Stimulated activated memory B cell treated with anti-CD40 and anti-IgM and Interleukin-4, amounts not matched to agents 10 μg/mL and 1 μg/mL and 100 μg/mL, for 72 hours (primary cell): Measurements from ENCODE around the gene RAD51D.
"Not testable (repeated sequence)": the region's sequence is repeated elsewhere in the genome, so short reads cannot be mapped to it uniquely, and the experiment has no call there.

Experiments used
- ATAC-seq: fragments of 150-1000 bp; cut with Tn5 transposase; 2 replicates; pipeline ENCODE4 v1.10.0; 2021
- H3K27ac Mint-ChIP-seq: one replicate; pipeline ENCODE4 v1.8.0; 2022; ENCODE audit warnings: mild to moderate bottlenecking, mixed read lengths
- H3K27me3 Mint-ChIP-seq: one replicate; pipeline ENCODE4 v1.8.0; 2022; ENCODE audit warnings: mixed read lengths
- H3K36me3 Mint-ChIP-seq: one replicate; pipeline ENCODE4 v1.8.0; 2022; ENCODE audit warnings: mixed read lengths
- H3K4me1 Mint-ChIP-seq: one replicate; pipeline ENCODE4 v1.8.0; 2022; ENCODE audit warnings: mixed read lengths
- H3K4me3 Mint-ChIP-seq: one replicate; pipeline ENCODE4 v1.8.0; 2022; ENCODE audit warnings: mild to moderate bottlenecking, moderate library complexity, mixed read lengths
- H3K9me3 Mint-ChIP-seq: one replicate; pipeline ENCODE4 v1.8.0; 2022; ENCODE audit warnings: mixed read lengths

The RAD51D gene

DNA sequence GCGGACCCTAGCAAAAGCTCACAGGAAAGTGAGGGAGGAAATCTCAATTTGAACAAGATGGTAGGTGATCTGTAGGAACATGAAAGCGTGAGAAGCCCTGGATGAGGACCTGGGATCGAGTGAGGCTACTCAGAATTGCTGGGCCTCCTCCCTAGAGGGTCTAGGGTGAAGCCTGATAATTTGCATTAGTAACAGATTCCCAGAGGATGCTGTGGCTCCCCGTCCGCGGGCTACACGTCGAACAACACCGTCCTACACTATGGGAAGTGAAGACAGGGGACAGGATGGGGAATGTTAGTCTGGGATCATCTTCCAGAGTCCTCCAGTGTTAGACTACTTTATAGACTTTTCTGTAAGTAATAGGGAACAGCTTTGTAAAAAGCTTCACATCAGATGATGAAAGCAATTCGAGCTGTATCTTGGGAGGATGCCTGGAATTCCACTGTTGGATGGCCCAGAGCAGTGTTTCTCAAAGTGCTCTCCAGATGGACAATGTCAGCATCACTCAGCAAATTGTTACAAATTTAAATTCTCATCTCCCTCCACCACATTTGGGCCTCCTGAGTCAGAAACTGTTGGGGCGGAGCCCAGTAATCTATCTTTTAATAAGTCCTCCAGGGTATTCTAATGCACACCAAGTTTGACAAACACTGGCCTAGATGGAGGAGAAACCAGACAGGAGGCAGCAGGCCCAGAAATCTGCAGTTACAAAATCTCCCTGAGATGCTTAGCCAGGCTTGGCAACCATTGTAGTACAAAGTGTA is 8.3 kb upstream of the RAD51D start:
- Mint-ChIP-seq H3K4me3 (no peak overlapping the region), H3K27me3 (no peaks in the 10 kb centered on the region), H3K9me3 (no peaks in the 10 kb centered on the region), H3K36me3 (peaks cover 16% of the 10 kb centered on the region), H3K4me1 (no peaks in the 10 kb centered on the region), H3K27ac (no peak overlapping the region)
- ATAC-seq, result no peak

DNA sequence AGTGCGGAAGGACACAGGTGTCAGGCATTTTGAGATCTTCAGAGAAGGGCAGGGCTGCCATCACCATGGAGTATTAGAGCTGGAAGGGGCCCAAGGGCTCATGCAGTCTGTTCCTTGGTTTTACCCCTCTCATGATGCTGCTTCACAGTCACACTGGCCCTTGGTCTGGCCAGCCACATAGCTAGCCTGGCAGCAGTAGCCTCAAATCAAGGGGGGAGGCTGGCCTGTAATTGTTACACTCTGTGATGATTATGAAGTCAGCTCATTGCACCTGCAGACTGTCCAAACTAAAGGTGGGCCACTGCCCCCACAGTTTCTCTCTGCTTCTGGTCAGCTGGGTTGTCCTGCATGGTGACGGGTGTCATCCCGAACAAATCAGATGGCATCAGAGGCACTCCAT is 1.7 kb upstream of the RAD51D start, which contains the start of gene FNDC8:
Gene FNDC8 (plus strand): TSS at position 301 of the 400 bp plus-strand sequence. CDS start 79 bp downstream, at position 380.
- Mint-ChIP-seq H3K9me3 (no peaks in the 10 kb centered on the region), H3K27me3 (no peaks in the 10 kb centered on the region), H3K36me3 (no peaks in the 10 kb centered on the region), H3K27ac (no peak within 1 kb of the TSS), H3K4me1 (peaks cover 26% of the 10 kb centered on the region), H3K4me3 (no peak within 1 kb of the TSS)
- no peak for ATAC-seq

DNA sequence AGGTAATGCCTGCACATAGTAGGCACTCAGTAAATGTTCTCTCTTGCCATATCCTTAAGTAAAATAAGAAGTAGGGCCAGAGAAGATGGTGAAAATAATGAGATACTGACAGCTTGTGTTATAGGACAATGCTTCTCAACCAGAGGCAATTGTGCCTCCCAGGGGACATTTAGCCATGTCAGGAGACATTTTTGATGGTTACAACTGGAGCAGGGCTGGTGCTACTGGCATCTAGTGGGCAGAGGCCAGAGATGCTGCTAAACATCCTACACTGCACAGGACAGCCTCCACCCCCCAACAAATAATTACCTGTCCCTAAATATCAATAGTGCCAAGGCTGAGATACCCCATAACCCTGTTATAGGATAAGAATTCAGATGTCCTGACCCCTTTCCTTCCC is 1.7 kb downstream of the RAD51D start:
- peaks cover 18% of the 10 kb centered on the region for H3K36me3 Mint-ChIP-seq
- H3K9me3 Mint-ChIP-seq, result no peaks in the 10 kb centered on the region
- H3K27me3 Mint-ChIP-seq, result no peaks in the 10 kb centered on the region
- peaks cover 37% of the 10 kb centered on the region for H3K4me1 Mint-ChIP-seq
- H3K4me3 Mint-ChIP-seq, result peak overlapping the region; percentile 97
- H3K27ac Mint-ChIP-seq, result peak overlapping the region; percentile 92
- ATAC-seq, result no peak

DNA sequence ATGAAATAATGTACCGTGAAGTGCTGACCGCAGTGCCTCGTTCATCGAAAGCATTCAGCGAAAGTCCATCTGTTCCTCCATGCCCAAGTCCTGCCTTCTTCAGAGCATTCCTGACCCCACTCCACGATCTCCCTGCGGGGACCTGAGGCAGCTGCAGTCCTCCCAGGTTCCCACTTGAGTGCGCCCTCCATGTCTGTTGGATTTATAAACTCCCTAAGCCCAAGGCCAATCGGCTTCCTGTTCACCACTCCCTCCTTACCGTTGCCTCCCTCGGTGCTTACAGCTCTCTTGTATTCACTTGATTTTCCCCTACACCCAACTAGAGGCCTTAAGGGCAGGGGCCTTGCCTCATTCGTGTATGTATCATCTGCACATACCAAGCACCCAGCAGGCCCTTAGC is 2.8 kb downstream of the RAD51D start:
- Mint-ChIP-seq H3K36me3 (peaks cover 22% of the 10 kb centered on the region), H3K4me1 (peaks cover 37% of the 10 kb centered on the region), H3K27me3 (no peaks in the 10 kb centered on the region), H3K9me3 (no peaks in the 10 kb centered on the region), H3K4me3 (no peak overlapping the region), H3K27ac (no peak overlapping the region)
- ATAC-seq, result no peak

- peaks cover 34% of the 10 kb centered on the region for H3K36me3 Mint-ChIP-seq
- not testable (repeated sequence) for H3K4me1 Mint-ChIP-seq, H3K4me3 Mint-ChIP-seq, ATAC-seq, H3K27ac Mint-ChIP-seq, H3K9me3 Mint-ChIP-seq, H3K27me3 Mint-ChIP-seq
Measured at GRCh38 chr17:35110791-35111190, 8.9 kb downstream of the RAD51D start.

DNA sequence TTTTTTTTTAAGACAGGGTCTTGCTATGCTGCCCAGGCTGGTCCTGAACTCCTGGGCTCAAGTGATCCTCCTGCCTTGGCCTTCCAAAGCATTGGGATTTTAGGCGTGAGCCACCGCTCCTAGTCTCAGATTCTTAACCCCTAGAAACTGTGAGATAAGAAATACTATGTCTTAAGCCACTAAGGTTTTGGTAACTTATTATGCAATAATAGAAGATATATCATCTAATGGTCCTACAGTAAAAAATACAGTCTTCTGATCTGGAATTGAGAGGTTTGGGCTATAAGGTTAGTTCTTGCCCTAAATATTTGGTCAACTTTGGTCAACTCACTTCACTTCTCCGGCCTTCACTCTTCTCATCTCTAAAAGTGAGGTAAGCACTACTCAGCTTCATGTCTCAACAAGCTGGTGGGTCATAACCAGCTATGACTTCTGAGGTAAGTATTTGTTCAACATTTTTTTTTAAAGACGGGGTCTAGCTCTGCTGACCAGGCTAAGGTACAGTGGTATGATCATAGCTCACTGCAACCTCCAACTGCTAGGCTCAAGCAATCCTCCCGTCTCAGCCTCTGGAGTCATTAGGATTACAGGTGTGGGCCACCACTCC is 14.7 kb downstream of the RAD51D start:
- Mint-ChIP-seq H3K27me3 (no peaks in the 10 kb centered on the region), H3K27ac (peak overlapping the region; percentile 42), H3K36me3 (peaks cover 67% of the 10 kb centered on the region)

DNA sequence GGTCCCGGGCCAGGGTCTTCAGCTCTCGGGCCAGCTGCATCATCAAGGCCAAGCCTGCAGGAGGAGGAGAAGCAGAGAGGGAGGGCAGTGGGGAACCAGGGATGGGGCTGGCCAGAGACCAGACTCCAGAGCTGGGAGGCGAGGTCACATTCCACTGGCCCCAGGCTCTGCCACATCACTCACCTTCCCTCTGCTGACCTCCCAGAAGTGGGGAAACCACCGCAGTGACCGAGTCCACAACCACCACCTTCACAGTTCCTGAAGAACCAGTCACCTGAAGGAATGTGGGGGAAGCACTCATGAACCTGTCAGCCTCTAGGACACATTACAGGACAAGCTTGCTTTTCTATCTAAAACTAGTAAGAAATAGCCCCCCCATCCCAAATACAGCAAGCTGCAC is 16.4 kb downstream of the RAD51D start:
- Mint-ChIP-seq H3K4me3 (no peak overlapping the region), H3K27me3 (no peaks in the 10 kb centered on the region), H3K4me1 (no peaks in the 10 kb centered on the region), H3K9me3 (no peaks in the 10 kb centered on the region), H3K27ac (no peak overlapping the region), H3K36me3 (peaks cover 78% of the 10 kb centered on the region)
- ATAC-seq, result no peak

More for the DNA sequence above, 14.7 kb downstream of the RAD51D start:
- ATAC-seq, result no peak
- no peaks in the 10 kb centered on the region for H3K4me1 Mint-ChIP-seq
- no peaks in the 10 kb centered on the region for H3K9me3 Mint-ChIP-seq
- no peak overlapping the region for H3K4me3 Mint-ChIP-seq

GRCh38 chr17:35101725-35102124 is 17.9 kb downstream of the RAD51D start:
- no peaks in the 10 kb centered on the region for H3K27me3 Mint-ChIP-seq
- no peak for ATAC-seq
- H3K36me3 Mint-ChIP-seq, result peaks cover 76% of the 10 kb centered on the region
- H3K27ac Mint-ChIP-seq, result no peak overlapping the region
- no peaks in the 10 kb centered on the region for H3K4me1 Mint-ChIP-seq
- H3K4me3 Mint-ChIP-seq, result no peak overlapping the region
- H3K9me3 Mint-ChIP-seq, result no peaks in the 10 kb centered on the region

GRCh38 chr17:35101036-35101435 is 18.6 kb downstream of the RAD51D start:
- no peak overlapping the region for H3K4me3 Mint-ChIP-seq
- H3K36me3 Mint-ChIP-seq, result peaks cover 69% of the 10 kb centered on the region
- no peaks in the 10 kb centered on the region for H3K4me1 Mint-ChIP-seq
- H3K27me3 Mint-ChIP-seq, result no peaks in the 10 kb centered on the region
- no peaks in the 10 kb centered on the region for H3K9me3 Mint-ChIP-seq
- ATAC-seq, result no peak
- no peak overlapping the region for H3K27ac Mint-ChIP-seq

GRCh38 chr17:35099908-35100307 is 19.8 kb downstream of the RAD51D start:
- H3K9me3 Mint-ChIP-seq, result no peaks in the 10 kb centered on the region
- H3K27ac Mint-ChIP-seq, result no peak overlapping the region
- ATAC-seq, result no peak
- H3K27me3 Mint-ChIP-seq, result no peaks in the 10 kb centered on the region
- no peak overlapping the region for H3K4me3 Mint-ChIP-seq
- no peaks in the 10 kb centered on the region for H3K4me1 Mint-ChIP-seq
- H3K36me3 Mint-ChIP-seq, result peaks cover 58% of the 10 kb centered on the region

DNA sequence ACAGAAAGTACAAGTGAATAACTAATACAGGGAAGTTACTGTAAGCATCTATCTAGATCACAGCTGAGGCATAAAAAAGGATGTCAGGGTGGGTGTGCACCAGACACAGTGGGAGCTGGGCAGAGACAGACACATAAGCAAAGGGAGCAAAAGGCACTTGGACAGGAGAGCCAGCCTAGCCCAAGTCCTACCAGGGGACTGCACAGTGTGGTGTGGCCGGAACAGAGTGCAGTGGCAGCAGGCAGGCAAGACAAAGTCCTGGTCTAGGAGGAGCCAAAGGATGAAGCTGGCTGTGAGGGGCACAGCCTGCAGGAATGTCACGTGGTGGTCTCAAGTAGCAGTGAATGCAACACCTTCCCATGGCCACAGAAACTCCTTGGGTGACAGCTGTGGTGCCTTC is 21.9 kb downstream of the RAD51D start:
- Mint-ChIP-seq H3K4me3 (no peak overlapping the region), H3K27ac (no peak overlapping the region), H3K27me3 (no peaks in the 10 kb centered on the region), H3K9me3 (no peaks in the 10 kb centered on the region), H3K36me3 (peaks cover 44% of the 10 kb centered on the region), H3K4me1 (no peaks in the 10 kb centered on the region)
- no peak for ATAC-seq

GRCh38 chr17:35095741-35096140 is 23.9 kb downstream of the RAD51D start:
- no peak for ATAC-seq
- H3K36me3 Mint-ChIP-seq, result peaks cover 25% of the 10 kb centered on the region
- no peaks in the 10 kb centered on the region for H3K4me1 Mint-ChIP-seq
- H3K9me3 Mint-ChIP-seq, result no peaks in the 10 kb centered on the region
- H3K27me3 Mint-ChIP-seq, result no peaks in the 10 kb centered on the region
- H3K27ac Mint-ChIP-seq, result no peak overlapping the region
- no peak overlapping the region for H3K4me3 Mint-ChIP-seq

DNA sequence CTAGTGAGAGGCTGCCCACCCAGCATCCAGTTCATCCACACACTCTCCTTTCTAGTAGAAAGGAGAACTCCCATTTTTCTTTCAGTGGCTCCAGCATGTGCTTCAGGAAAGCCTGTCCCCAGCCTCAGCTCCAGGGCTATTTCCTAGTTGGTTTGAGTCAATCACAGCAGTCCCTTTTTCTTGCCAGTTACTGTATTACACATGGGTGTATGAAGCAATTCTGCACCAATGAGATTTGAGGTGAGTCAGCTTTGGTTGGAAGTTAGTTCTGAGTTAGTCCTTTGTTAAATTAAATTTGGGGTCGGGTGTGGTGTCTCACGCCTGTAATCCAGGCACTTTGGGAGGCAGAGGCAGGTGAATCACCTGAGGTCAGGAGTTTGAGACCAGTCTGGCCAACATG is 24.8 kb downstream of the RAD51D start:
- no peaks in the 10 kb centered on the region for H3K27me3 Mint-ChIP-seq
- peaks cover 17% of the 10 kb centered on the region for H3K36me3 Mint-ChIP-seq
- no peaks in the 10 kb centered on the region for H3K9me3 Mint-ChIP-seq
- H3K4me3 Mint-ChIP-seq, result no peak overlapping the region
- no peak for ATAC-seq
- H3K27ac Mint-ChIP-seq, result no peak overlapping the region
- H3K4me1 Mint-ChIP-seq, result peaks cover 6% of the 10 kb centered on the region

- H3K4me1 Mint-ChIP-seq, result peaks cover 40% of the 10 kb centered on the region
- not testable (repeated sequence) for H3K36me3 Mint-ChIP-seq, ATAC-seq, H3K27me3 Mint-ChIP-seq, H3K4me3 Mint-ChIP-seq, H3K9me3 Mint-ChIP-seq
- H3K27ac Mint-ChIP-seq, result peak overlapping the region; percentile 93
Measured at GRCh38 chr17:35090707-35091106, 29.0 kb downstream of the RAD51D start.

DNA sequence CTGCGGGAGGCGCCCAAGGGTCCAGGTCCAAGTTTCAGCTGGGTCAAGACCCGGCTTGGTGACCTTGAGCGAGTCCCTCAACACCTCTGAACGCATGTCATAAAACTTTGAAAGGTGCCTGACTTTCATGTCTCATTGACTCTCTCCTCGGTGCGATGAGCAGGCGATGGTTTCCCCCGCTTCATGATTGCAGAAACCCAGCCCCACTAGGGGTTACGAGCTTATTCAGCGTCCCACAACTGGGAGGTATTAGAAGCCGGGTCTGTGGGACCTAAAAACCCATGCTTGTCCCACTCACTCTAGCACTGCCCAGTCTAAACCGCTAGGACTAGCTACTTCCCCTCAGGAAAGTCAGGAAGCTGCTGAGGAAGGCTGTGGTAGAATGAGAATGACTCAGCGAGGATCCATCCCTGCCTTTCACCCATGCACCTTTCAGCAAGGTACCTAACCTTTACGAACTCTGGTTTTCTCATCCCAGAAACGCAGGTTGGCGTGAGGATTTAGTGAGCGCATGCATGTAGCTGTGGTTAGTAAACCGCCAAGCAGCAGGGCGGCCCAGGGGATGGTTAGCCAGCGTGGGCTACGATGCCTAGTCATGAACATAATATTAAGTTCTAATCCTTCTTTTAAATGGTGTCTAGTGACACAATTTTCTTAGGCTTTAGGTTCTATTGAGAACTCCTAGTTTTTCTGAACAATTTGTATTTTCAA is 29.9 kb downstream of the RAD51D start:
- peak overlapping the region; percentile 93 for H3K4me3 Mint-ChIP-seq
- peak overlapping the region; percentile 93 for H3K27ac Mint-ChIP-seq
- H3K36me3 Mint-ChIP-seq, result no peaks in the 10 kb centered on the region
- peak; percentile 46 for ATAC-seq
- no peaks in the 10 kb centered on the region for H3K9me3 Mint-ChIP-seq
- H3K27me3 Mint-ChIP-seq, result no peaks in the 10 kb centered on the region
- H3K4me1 Mint-ChIP-seq, result peaks cover 45% of the 10 kb centered on the region
